K562 (cell line): ENCODE measurements around the gene KNDC1.

ENCODE experiments used
- ELF4 ChIP-seq: fragments of 450-650 bp; formaldehyde crosslinking; IDR thresholded peaks from 2 replicates; pipeline ENCODE4 v1.4.0; 2022; ENCODE audit warnings: missing genetic modification characterization
- TF ChIP-seq, protein P1 (sequence below), 2 experiments: fragments of 450-650 bp; formaldehyde crosslinking in 1 of 2; IDR thresholded peaks; 2 replicates each; pipeline versions ENCODE4 v1.4.0 to v1.6.1; 2014 to 2020; ENCODE audit warnings: mild to moderate bottlenecking in 2 of 2, borderline replicate concordance in 1 of 2, low read depth in 1 of 2
- TF ChIP-seq, protein P2 (sequence below): fragments of 450-650 bp; IDR thresholded peaks from 2 replicates; pipeline ENCODE4 v1.6.1; 2014; ENCODE audit warnings: low read depth, mild to moderate bottlenecking, moderate library complexity, borderline replicate concordance

DNA sequence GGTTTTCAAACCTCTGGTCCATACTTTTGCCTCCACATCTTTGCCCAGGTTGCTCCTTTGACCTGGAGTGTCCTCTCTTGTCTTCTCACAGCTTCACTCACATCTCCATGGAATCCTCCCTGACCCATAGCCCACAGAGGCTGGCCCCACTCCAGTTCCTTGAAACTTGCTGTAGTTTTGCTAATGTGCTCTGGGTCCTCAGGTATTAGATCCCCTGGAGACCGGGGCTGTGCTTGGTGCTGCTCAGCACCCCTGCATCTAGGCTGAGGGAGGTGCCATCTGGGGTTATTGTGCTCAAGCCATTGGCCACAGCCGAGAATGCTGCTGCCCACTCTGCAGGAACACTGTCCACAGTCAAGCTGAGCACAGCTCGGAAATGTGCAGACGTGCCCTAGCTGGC is 16.5 kb downstream of the KNDC1 start:
- TF ChIP-seq, protein P1, sequence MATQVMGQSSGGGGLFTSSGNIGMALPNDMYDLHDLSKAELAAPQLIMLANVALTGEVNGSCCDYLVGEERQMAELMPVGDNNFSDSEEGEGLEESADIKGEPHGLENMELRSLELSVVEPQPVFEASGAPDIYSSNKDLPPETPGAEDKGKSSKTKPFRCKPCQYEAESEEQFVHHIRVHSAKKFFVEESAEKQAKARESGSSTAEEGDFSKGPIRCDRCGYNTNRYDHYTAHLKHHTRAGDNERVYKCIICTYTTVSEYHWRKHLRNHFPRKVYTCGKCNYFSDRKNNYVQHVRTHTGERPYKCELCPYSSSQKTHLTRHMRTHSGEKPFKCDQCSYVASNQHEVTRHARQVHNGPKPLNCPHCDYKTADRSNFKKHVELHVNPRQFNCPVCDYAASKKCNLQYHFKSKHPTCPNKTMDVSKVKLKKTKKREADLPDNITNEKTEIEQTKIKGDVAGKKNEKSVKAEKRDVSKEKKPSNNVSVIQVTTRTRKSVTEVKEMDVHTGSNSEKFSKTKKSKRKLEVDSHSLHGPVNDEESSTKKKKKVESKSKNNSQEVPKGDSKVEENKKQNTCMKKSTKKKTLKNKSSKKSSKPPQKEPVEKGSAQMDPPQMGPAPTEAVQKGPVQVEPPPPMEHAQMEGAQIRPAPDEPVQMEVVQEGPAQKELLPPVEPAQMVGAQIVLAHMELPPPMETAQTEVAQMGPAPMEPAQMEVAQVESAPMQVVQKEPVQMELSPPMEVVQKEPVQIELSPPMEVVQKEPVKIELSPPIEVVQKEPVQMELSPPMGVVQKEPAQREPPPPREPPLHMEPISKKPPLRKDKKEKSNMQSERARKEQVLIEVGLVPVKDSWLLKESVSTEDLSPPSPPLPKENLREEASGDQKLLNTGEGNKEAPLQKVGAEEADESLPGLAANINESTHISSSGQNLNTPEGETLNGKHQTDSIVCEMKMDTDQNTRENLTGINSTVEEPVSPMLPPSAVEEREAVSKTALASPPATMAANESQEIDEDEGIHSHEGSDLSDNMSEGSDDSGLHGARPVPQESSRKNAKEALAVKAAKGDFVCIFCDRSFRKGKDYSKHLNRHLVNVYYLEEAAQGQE (IDR thresholded peaks at IDR 0.05; ENCODE audit: borderline replicate concordance) = no peak
- TF ChIP-seq, protein P1 (CRISPR knock-in tag; IDR thresholded peaks at IDR 0.05; ENCODE audit: low read depth) = no peak
- TF ChIP-seq, protein P2, sequence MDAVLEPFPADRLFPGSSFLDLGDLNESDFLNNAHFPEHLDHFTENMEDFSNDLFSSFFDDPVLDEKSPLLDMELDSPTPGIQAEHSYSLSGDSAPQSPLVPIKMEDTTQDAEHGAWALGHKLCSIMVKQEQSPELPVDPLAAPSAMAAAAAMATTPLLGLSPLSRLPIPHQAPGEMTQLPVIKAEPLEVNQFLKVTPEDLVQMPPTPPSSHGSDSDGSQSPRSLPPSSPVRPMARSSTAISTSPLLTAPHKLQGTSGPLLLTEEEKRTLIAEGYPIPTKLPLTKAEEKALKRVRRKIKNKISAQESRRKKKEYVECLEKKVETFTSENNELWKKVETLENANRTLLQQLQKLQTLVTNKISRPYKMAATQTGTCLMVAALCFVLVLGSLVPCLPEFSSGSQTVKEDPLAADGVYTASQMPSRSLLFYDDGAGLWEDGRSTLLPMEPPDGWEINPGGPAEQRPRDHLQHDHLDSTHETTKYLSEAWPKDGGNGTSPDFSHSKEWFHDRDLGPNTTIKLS = no peak
- TF ChIP-seq ELF4 = no peak
